ENCODE data around the gene LOXHD1.

GRCh38 chr18:46630991-46631390, 26.0 kb downstream of the LOXHD1 start:
- TF ChIP-seq ZNF384 (IDR thresholded peaks at IDR 0.05) (no peak), FOXK2 (IDR thresholded peaks at IDR 0.05) (no peak), BHLHE40 (IDR thresholded peaks at IDR 0.05; ENCODE audit: borderline replicate concordance) (no peak), SP1 (IDR thresholded peaks at IDR 0.05) (no peak), HDGF (IDR thresholded peaks at IDR 0.05; ENCODE audit: borderline replicate concordance) (no peak)

All from HEK293T (cell line).